HUDEP-2 (cell line): Measurements from ENCODE around the gene MYO7A.

Experiments
- DNase-seq, 76 experiments: peaks; one replicate each; lab custom pipeline; 2025; ENCODE audit not compliant: unreplicated experiment in 76 of 76; lab: John Stamatoyannopoulos, UW

MYO7A gene

DNA sequence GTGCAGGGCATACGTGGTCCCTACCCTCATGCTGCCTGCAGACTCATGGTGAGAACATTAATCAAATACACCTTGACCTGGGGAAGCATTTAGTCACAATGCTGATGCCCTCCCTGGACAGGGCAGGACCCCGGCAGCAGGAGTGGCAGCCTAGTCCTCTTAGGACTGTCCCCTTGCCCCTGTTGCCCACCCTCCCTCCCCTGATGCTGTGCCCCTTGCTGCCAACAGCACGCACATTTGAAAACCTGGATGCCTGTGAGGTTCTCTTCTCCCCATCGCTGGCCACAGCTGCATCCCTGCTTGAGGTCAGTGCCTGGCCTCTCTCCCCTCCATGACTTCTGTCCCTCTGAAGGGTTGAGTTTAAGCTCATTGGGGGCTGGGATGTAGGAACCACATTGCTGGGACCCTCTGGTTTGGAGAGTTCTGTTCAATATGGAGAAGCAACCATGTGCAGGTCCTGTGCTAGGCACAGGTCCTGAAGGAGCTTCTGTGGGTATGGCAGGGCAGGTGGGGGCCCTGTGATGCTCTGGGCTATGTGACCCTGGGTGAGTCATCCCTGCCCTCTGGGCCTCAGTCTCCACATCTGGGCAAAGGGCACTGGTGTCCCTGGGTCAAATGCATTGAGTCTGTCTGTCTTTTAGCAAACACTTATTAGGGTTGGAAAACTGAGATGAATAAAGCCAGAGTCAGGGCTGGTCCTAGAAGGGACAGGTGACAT, 31.3 kb downstream of the MYO7A start:
- no peak for DNase-seq

DNA sequence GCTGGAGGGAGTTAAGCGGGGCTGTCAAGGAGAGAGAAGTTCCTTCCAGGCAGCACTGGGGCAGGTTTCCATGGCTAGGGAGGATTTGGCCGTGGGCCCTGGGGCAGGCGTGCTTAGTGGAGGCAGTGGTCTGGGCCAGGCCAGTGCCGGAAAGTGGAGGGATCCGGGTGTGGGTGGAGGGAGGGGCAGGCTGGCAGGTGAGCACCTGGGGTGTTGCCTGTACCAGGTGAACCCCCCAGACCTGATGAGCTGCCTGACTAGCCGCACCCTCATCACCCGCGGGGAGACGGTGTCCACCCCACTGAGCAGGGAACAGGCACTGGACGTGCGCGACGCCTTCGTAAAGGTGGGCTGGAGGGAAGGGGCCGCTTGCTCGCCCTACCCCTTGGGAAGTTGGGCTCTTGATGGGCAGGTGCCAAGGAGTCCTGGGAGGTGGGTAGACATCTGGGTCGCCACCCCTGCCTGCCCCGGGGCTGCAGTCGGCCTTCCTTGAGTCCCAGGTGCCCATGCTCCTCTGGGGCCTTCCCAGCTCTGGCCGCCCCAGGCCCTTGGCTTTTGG, 32.0 kb downstream of the MYO7A start:
- DNase-seq = no peak

DNA sequence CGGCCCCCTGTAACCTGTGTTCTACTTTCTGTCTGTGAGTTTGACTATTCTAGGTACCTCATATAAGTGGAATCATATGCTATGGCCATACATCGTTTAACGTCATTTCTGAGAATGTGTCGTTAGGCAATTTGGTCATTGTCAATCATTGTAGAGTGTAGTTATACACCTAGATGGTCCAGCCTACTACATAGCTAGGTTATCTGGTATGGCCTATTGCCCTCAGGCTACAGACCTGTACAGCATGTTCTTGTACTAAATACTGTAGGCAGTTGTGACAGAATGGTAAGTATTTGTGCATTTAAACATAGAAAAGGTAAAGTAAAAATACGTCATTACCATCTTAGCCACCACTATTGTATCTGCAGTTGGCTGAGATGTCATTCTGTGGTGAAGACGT, 35.2 kb downstream of the MYO7A start:
- no peak for DNase-seq

DNA sequence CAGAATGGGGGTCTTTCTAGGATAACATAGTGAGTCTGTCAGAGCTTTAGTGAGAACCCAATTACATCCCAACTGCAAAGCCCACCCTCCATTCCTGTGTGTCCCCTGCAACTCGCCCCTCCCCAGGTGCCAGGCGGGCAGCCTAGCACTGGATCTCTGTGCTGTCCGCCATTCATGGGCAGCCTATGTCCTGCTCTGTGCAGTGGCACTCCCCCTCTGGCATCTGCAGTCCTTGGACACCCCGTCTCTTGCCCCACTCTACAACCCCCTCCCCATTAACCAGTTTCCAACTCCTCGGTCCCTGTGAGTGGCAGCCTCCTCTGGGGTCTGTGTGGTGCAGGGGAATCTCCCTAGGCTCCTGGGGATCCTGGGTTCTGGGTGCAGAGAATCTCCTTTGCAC, 37.0 kb downstream of the MYO7A start:
- no peak for DNase-seq

DNA sequence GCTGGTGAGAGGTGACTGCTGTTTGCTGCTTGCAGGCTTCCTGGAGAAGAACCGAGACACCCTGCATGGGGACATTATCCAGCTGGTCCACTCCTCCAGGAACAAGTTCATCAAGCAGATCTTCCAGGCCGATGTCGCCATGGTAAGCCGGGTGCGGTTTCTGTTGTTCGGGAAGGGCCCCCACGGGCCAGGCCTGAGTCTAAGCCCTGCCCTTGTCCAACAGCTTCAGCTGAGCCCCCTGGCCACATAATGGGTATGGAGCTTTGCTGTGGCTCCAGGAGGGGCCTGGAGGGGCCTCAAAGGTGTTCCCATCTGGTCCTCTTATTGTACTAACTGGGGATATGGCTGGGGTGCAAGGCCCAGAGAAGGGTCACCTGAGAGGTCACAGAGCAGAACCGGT, 38.0 kb downstream of the MYO7A start:
- DNase-seq = no peak

DNA sequence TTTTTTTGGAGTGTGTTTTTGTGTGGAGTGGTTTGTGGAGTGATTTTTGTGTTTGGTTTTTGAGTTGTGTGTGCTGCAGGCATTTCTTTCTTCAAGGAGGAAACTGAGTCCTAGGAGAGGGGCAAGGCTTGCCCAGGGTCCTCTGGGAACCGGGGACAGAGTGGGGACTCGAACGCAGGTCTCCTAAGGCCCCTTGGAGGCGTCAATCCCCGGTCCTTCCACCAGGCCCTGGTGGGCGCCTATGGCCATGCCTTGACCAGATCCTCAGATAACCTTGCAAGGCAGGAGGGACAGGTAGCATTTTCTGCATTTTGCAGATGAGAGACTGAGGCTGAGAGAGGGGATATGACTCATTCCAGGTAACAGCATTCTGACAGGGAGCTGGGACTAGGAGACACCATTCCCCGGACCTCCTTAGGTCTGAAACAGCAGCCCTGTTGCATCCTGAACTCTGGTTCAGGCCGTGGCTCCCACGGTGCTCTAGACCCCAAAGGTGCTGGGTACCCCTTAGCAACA, 39.1 kb downstream of the MYO7A start:
- no peak for DNase-seq

DNA sequence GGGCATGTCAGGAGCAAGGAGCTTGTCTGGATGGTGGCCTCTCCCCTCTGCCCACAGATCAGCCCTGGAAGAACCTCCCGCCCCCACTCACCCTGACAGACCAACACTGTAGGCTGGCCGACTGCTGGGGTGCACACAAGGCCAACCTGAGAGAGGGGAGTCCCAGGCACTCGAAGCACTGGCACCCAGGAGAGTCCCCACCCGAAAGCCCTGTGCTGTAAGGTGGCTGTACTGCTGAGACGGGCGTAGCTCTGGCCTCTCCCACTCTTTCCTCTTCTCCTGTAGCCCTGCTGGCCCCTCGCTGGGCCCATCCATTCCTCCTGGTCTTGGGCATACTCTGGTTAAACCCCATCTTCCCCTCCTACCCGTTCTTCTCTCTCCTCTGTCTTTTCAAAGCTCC, 39.7 kb downstream of the MYO7A start:
- DNase-seq = no peak

DNA sequence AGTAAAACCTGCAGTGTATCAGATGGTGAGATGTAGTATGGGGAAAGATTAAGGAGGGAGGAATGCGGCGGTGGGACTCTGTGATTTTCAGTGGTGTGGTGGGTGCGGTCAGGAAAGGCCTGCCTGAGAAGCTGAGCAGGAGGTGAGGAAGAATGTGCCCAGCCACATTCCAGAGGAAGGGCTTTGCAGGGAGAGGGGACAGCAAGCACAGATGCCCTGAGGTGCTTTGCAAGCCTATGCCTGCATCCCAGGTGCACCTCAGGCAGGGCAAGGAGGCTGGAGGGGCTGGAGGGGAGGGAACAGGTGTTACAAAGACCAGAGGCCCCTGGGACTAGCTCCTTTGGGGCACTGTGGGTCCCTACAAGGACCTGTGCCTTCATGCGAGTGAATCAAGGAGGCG, 42.1 kb downstream of the MYO7A start:
- no peak for DNase-seq

DNA sequence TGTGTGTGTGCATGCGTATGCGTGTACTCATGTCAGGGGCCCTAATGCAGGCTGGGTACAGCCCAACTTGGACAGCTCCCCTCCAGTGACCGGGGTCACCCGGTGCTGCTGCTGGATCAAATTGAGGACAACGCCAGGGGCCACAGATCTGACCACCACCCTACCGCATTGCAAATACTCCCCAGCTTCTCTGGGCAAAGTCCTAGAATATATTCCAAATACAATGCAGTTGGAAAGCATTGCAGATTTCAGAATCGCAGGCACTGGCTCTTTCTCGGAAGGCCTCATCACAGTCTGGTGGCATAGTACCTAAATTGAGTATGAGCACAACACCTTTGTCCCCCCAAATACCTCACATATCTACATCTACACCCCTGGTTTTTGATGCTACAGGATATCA, 43.2 kb downstream of the MYO7A start:
- DNase-seq = no peak

DNA sequence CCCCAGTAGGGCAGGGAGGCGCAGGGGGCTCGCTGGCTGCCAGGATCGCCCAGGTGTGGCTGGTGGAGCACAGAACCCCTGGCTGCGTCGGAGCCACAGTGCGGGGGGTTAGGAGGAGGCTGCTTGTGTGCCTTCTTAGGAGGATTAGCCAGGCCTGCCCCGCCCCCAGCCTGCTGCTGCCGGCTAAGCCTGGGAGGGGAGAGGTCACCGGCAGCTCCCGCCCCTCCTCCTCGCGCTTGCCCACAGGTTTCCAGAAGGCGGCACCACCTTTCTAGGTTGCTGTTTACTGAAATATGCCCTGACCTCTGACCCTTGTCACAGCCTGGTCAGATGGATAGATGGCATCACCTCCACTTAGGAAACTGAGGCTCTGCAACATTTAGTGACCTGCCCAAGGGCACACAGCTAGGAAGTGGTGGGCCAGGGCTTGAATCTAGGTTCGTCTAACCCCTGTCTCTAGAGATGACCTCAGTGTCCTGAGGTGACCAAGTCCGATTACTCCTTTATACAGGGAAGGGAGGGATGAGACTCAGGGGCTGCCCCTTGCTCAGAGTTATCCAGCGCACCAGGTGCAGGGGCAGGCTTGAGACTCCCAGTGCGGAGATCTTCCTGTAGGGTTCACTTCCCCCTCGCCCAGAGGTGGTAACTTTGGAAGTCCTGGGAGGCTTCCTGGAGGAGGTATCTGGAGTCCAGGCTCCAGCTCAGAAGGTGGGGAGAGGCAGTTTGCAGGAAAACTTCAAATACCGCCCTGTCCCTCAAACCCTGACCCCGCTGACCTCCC, 44.0 kb downstream of the MYO7A start:
- no peak for DNase-seq

DNA sequence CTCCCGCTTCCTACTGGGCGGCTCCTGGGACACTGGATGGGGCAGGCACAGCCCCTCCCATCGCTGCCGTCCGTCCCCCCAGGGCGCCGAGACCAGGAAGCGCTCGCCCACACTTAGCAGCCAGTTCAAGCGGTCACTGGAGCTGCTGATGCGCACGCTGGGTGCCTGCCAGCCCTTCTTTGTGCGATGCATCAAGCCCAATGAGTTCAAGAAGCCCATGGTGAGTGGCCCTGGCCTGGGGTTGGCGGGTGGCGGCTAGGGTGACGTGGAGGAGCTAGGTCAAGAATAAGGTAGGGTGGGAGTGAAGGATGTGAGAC, 44.6 kb downstream of the MYO7A start:
- no peak for DNase-seq

DNA sequence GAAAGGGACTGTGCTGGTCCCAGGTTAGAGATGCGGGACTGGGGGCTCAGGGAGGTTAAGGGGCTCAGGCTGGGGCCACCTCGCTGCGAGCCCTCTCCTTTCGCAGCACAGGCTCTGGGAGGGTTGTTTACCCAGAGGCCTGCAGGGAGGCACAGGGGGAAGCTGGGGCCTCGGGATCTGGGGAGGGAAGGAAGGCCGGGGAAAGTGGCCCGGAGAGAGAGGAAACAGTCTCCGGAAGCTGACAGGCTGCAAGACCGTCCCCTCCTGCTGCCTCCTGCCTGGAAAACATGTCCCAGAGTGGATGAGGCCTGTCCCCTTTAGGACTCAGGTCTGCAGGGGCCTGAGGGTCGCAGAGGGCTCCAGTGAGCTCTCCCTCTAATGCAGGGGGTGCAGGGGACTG, 45.4 kb downstream of the MYO7A start:
- no peak for DNase-seq

DNA sequence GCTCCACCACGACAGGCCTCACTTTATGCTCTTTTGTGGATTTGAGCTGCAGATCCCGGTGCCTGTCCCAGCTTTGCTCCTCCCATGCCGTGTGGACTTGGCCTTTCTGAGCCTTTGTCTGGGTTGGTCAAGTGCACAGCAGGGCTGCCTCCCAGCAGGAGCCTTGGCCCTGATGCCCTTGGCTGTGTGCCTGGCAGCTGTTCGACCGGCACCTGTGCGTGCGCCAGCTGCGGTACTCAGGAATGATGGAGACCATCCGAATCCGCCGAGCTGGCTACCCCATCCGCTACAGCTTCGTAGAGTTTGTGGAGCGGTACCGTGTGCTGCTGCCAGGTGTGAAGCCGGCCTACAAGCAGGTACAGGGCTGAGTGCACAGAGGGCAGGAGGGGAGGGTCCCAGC, 46.5 kb downstream of the MYO7A start:
- DNase-seq = no peak

DNA sequence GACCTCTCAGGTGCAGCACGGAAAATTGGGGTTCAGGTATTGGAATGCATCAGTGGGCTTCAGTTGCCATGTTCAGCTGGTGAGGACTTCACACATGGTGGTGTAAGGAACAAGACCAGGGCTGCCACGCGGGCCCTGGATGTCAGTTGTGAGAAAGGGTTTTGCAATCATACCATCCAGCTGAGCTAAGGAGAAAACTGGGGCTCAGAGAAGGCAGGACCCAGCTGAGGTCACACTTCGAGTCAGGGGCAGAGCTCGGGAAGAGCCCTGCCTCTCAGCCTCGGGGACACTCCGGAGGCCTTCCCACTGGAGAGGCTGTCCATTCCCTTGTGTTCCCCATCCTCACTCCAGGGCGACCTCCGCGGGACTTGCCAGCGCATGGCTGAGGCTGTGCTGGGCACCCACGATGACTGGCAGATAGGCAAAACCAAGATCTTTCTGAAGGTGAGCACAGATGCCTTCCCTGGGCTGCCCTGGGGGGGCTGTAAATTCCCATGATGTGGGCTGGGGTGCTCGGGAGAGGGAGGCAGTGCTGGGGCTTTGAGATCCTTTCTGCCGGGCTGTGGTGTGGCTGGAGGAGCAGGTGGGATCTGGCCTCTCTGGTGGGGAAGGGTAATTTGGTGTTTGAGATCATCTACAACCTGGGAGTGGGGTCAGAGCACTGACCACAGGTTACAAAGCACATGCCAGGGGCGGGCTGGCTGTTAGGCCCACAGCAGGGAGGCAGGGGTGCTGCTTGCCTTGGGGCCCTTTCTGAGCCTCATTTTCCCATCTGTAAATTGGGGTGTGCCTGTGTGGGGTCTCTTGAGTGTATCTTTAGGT, 47.2 kb downstream of the MYO7A start:
- DNase-seq = no peak

DNA sequence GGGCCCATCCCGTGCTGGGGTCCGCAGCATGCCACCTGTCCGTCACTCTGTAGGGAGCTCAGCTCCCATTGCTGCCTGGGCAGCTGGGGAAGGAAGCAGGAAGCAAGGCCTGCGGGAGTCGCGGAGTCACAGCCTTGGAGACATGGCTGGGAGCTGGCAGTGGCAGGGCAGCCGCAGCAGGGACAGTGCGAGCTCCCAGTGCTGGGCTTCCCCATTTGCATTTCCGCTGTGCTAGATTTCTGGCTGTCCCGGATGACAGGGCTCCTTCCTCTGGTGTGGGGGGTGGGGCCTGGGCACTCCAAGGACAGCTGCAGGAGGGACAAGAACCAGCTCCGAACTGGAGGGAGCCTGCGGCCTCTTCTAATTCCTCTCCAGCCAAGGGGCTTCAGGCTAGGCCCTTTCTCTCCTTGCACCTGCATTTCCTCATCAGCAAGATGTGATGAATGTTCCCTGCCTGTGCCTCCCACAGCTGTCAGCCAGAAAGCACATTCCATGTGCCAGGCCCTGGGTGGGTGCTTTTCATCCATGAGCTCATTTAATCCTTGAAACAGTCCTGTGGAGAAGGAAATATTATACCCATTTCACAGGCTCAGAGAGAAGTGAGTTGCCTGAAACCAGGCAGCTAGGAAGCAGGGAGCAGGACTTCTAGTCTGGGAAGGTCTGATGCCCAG, 48.0 kb downstream of the MYO7A start:
- no peak for DNase-seq

DNA sequence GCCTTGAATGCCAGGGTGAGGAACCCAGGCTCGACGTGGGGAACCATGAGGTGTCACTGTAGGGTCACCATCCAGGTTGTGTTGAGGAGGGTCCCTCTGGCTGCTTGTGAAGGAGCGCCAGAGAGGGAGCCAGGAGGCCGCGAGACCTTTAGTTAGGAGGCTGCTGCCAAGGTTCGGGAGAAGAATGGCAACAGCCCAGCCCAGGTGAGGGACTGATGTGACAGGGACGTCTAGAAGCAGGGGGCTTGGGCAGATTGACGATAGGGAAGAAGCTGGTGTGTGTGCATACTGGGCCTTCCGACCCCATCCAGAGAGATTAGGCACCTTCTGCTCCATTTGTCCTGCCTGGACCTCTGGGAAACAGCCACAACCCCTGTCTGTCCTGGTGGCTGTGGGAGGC, 49.0 kb downstream of the MYO7A start:
- no peak for DNase-seq

DNA sequence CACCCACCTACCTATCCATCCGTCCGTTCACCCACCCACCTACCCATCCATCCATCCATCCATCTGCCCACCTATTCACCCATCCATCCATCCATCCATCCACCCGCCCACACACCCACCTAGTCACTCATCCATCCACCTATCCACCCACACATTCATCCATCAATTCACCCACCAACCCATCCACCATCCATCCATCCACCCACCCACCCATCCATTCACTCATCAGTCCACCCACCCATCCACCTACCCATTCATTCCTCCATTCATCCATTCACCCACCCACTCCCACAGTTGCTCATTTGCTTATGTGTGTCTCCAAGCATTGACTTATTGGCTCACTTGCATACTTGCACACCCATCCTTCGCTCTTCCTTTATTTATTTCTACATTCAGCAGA, 50.1 kb downstream of the MYO7A start:
- DNase-seq = no peak

DNA sequence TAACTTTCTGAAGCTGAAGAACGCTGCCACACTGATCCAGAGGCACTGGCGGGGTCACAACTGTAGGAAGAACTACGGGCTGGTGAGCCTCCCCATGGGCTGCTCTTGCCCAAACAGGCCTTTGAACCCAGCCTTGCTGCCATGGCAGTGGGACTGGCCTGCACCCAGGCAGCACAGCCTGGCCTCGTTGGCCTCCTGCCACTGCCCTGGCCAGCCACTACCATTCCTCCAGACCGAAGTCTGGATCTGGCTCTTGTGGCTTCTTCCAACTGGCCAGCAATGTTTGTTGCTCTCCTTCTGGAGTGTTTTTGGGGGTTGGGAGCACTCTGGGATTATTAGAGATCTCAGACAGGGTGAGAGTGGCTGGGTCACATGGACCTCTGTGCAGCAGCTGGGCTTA, 51.0 kb downstream of the MYO7A start:
- no peak for DNase-seq

DNA sequence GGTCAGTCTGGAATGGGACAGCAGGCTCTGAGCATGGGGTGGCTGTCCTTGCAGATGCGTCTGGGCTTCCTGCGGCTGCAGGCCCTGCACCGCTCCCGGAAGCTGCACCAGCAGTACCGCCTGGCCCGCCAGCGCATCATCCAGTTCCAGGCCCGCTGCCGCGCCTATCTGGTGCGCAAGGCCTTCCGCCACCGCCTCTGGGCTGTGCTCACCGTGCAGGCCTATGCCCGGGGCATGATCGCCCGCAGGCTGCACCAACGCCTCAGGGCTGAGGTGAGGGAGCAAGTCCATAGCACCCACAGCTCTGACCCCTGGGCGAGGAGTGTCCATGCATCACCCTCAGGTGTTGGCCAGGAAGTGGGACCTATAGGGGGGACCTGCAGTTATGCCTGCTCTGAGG, 51.6 kb downstream of the MYO7A start:
- no peak for DNase-seq

DNA sequence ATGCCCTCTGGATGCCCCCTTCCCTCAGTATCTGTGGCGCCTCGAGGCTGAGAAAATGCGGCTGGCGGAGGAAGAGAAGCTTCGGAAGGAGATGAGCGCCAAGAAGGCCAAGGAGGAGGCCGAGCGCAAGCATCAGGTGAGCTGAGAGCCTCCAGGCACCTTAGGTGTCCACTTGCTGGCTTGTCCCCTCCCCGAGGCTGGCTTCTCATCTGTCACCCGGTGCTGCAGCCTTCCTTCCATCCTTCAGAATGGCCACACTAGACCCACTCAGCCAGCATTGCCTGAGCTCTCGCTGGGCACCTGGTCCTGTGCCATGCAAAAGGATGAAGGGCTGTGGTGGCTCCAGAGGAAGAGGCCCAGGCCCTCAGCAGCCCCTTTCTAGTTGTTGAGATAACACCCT, 52.3 kb downstream of the MYO7A start:
- DNase-seq = no peak

DNA sequence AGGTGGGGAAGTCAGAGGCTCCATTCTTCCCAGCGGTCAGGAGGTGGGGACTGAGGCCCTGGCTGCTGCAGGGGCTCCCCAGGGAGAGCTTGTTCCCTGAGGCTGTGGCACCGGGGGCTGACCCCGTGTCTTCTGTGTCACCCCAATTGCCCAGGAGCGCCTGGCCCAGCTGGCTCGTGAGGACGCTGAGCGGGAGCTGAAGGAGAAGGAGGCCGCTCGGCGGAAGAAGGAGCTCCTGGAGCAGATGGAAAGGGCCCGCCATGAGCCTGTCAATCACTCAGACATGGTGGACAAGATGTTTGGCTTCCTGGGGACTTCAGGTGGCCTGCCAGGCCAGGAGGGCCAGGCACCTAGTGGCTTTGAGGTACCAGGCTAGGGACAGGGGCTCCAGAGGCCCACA, 53.2 kb downstream of the MYO7A start:
- DNase-seq = no peak
